ENCODE data around the gene RETREG2.

RETREG2 gene

GRCh38 chr2:219171231-219171651 lies 6.8 kb upstream of the RETREG2 start:
- peak; percentile 75 for DNase-seq

GRCh38 chr2:219172231-219173154 lies 5.6 kb upstream of the RETREG2 start:
- DNase-seq: peak; percentile 32

- DNase-seq: no peak
These were observed 4.9 kb upstream of the RETREG2 start for GRCh38 chr2:219173176-219173575.

GRCh38 chr2:219174146-219174545 lies 3.9 kb upstream of the RETREG2 start:
- no peak for DNase-seq

GRCh38 chr2:219174801-219175200 lies 3.3 kb upstream of the RETREG2 start:
- no peak for DNase-seq

GRCh38 chr2:219175486-219175885 lies 2.6 kb upstream of the RETREG2 start:
- DNase-seq: no peak

GRCh38 chr2:219175928-219176817 lies 1.9 kb upstream of the RETREG2 start:
- DNase-seq: peak; percentile 54

- DNase-seq: peak; percentile 92
These were observed 1.1 kb upstream of the RETREG2 start, which contains the start of gene CNPPD1 for GRCh38 chr2:219176818-219177551. TSS of gene CNPPD1 (minus strand) at chr2:219176925. CDS start at chr2:219176828, 97 bp downstream.

GRCh38 chr2:219178377-219179175 lies 501 bp downstream of the RETREG2 start:
- DNase-seq: peak; percentile 54

GRCh38 chr2:219179601-219180465 lies 1.8 kb downstream of the RETREG2 start:
- DNase-seq: no peak

GRCh38 chr2:219180961-219181360 lies 2.9 kb downstream of the RETREG2 start:
- peak; percentile 0 for DNase-seq

GRCh38 chr2:219181531-219181930 lies 3.5 kb downstream of the RETREG2 start:
- DNase-seq: peak; percentile 0

GRCh38 chr2:219182331-219183150 lies 4.5 kb downstream of the RETREG2 start:
- DNase-seq: peak; percentile 18

- DNase-seq: no peak
These were observed 5.2 kb downstream of the RETREG2 start for GRCh38 chr2:219183151-219183772.

- no peak for DNase-seq
These were observed 6.0 kb downstream of the RETREG2 start for GRCh38 chr2:219184121-219184520.

GRCh38 chr2:219186754-219187456 lies 8.8 kb downstream of the RETREG2 start:
- DNase-seq: no peak

- DNase-seq: no peak
These were observed 19.3 kb downstream of the RETREG2 start for GRCh38 chr2:219197388-219197787.

GRCh38 chr2:219198974-219199373 lies 20.9 kb downstream of the RETREG2 start:
- no peak for DNase-seq
